Fibroblast of skin of right quadriceps (primary cell): ENCODE data around the gene GPR153.
A peak's percentile ranks its signal among the peaks of the same experiment; 100 is the strongest.
"Not testable (repeated sequence)": the region's sequence is repeated elsewhere in the genome, so short reads cannot be mapped to it uniquely, and the experiment has no call there.

Source experiments
- DNase-seq: peaks from one replicate; pipeline ENCODE4 v3.0.0-alpha.2; 2013

Gene GPR153

GRCh38 chr1:6222636-6223035 is 38.3 kb downstream of the GPR153 start:
- peak; percentile 50 for DNase-seq

DNA sequence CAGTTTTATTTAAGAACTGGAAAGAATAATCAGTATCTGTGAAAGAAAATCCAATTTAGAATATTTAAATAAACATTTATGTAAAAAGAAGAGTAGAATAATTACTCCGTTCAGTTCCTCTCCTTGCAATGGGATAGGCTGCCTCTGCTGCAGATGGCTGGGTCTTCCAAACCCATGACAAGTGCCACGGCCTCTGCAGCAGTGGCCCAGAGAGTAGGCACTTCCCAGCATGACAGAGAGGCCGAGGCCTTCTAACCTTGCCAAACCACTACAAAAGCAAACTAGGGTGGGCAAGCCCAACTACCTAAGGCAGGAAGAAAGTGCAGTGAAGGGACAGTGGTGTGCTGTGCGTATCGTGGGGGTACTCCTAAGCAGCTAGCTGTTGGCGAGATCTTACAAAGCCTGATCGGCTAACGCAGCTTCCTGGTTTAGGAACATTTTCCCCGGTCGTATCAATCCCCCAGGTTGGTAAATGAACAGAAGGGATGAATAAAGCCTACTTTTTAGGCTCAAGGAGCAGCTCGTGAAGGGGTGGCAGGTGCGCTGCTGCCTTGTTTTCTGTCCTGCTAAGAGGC is 39.6 kb downstream of the GPR153 start:
- no peak for DNase-seq

GRCh38 chr1:6220236-6220635 is 40.7 kb downstream of the GPR153 start:
- DNase-seq, result no peak

DNA sequence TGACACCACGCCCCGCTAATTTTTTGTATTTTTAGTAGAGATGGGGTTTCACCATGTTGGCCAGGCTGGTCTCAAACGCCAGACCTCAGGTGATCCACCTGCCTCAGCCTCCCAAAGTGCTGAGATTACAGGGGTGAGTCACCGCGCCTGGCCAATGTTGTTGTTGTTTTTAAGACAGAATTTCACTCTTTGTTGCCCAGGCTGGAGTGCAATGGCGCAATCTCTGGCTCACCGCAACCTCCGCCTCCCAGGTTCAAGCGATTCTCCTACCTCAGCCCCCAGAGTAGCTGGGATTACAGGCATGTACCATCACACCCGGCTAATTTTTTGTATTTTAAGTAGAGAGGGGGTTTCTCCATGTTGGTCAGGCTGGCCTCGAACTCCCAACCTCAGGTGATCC is 41.3 kb downstream of the GPR153 start:
- DNase-seq, result not testable (repeated sequence)

GRCh38 chr1:6218375-6219164 is 42.3 kb downstream of the GPR153 start:
- no peak for DNase-seq

- no peak for DNase-seq
Measured at GRCh38 chr1:6212193-6212959, 48.5 kb downstream of the GPR153 start.

DNA sequence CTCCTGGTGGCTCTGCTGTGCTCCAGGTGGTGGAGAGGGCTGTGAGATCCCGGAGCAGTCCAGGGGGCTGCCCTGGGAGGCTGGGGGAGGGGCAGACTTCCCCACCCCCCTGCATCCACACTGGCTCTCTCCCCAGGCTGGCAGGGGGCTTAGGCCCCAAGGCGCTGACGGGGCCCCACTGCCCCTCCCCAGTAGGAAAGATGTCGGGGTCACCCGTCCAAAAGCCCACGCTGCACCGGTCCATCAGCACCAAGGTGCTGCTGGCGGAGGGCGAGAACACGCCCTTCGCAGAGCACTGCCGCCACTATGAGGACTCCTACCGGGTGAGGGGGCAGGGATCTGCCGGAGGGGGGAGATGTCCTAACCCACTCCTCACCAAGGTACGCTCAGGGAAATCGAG is 49.2 kb downstream of the GPR153 start:
- no peak for DNase-seq

DNA sequence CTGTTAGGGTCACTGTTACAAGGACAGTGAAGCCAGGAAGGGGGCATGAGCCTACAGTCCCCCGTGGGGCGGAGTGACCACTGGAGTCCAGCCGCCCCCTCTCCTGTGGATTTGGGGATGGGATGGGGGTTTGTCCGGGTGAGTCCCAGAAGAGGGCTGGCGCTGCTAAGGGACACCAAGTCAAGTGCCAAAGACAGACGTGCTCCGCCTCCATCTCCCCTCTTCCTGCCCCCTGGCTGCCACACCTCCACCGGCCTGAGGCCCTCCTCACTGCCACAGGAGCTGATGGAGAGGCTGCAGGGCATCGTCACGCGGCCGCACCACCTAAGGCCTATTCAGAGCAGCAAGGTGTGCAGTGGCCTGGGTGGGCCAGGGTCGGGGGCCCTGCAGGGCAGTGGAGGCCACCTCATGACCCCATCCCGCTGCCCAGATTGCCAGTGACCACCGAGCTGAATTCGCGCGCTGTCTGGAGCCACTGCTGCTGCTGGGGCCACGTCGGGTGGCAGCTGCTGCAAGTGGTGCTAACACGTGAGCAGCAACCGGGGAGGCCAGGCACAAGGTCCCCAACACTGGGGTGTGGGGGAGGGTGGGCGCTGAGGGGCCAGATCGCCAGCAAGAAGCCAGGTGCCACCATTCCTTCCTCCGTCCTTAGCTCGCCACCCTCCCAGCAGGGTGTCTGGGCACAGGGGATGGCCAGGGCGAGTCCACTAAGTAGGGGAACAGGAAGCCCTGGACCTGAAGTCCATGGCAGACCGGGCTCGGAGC is 50.1 kb downstream of the GPR153 start:
- no peak for DNase-seq

DNA sequence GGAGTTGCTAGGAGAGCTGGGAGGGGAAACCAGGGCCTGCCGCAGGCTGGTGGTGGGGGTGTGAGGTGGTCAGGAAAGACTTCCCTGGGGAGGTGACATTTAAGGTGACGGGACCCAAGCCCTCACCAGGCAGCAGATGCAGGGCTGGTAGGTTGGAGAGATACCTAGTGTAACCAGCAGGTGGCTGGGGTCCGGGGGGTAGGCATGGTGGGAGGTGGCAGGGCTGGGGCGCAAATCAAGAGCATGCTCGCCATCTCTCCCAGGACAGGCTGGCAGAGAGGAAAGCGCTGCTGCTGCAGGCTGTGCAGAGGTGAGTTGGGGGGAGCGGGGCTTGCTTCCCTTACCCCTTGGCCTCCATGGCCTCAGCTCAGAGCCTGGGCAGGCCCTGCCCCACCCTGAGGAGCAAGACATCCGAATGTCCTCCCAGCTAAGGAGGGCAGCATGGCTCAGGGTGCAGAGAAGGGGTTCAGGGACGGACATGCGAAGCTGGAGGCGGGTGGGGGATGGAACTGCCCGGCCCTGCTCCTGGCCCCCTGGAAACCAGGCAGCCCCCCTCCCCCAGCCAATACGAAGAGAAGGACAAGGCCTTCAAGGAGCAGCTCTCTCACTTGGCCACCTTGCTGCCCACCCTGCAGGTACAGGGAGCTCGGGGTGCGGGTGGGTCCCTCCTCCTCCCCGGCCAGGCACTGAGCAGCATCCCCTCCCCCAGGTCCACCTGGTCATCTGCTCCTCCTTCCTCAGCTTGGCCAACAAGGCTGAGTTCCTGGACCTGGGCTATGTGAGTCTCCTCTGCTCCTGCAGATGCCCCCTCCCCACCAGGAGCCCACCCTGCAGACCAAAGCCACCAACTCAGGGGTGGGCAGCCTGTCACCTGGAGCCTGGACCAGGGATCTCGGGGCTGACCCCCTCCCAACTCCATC is 51.0 kb downstream of the GPR153 start:
- no peak for DNase-seq

DNA sequence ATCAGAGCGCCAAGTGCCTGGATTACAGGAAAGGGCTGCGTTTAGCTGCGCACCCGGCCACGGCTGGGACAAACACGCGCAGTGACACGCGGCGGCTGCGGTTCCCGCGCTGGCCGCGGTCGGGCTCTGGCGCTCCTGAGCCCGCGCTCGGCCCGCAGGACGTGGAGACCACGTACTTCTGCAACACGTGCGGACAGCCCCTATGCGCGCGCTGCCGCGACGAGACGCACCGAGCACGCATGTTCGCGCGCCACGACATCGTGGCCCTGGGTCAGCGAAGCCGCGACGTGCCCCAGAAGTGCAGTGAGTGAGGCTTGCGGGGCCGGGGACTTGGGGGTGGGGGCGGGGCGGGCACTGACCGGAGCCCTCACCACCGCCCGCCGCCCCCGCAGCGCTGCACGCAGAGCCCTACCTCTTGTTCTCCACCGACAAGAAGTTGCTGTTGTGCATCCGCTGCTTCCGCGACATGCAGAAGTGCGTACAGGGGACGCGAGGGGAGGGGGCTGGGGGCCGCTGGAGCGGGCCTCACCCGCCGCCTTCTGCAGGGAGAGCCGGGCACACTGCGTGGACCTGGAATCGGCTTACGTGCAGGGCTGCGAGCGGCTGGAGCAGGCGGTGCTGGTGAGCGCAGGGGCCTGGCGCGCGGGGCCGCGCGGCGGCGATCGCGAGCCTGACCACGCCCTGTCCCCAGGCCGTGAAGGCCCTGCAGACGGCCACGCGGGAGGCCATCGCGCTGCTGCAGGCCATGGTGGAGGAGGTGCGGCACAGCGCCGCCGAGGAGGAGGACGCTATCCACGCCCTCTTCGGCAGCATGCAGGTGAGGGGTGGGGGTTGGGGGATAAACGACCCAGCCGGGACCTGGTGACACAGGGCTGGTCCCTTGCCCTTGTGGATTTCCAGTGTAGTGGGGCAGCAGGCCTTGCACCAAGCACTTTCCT is 51.9 kb downstream of the GPR153 start:
- DNase-seq, result peak; percentile 48

DNA sequence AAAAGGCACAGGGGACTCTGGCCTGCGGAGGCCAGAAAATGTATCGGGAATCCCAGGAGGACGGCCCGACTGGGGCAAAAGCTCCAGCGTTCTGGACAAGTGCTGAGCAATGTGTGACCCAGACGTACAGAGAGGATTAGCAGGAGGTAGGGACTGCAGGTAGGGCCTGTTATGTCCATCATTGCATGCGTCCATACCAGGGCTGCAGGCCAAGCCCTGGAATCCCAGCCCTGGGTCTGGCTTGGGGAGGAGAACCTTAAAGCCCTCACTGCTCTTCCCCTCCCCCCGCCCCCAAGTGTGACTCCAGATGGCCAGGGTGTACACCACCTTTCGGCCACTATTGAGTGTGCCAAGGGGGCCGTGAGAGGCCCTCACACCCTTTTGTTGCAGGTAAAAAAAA is 53.0 kb downstream of the GPR153 start:
- no peak for DNase-seq

GRCh38 chr1:6207075-6207885 is 53.6 kb downstream of the GPR153 start:
- DNase-seq, result no peak

GRCh38 chr1:6206520-6206855 is 54.4 kb downstream of the GPR153 start:
- DNase-seq, result no peak

- peak; percentile 66 for DNase-seq
Measured at GRCh38 chr1:6205849-6206519, 54.9 kb downstream of the GPR153 start, which contains the start of gene RNF207. RNF207 (plus strand) TSS chr1:6206119; CDS start chr1:6206536, 417 bp downstream.

- no peak for DNase-seq
Measured at GRCh38 chr1:6202256-6202655, 58.6 kb downstream of the GPR153 start.

DNA sequence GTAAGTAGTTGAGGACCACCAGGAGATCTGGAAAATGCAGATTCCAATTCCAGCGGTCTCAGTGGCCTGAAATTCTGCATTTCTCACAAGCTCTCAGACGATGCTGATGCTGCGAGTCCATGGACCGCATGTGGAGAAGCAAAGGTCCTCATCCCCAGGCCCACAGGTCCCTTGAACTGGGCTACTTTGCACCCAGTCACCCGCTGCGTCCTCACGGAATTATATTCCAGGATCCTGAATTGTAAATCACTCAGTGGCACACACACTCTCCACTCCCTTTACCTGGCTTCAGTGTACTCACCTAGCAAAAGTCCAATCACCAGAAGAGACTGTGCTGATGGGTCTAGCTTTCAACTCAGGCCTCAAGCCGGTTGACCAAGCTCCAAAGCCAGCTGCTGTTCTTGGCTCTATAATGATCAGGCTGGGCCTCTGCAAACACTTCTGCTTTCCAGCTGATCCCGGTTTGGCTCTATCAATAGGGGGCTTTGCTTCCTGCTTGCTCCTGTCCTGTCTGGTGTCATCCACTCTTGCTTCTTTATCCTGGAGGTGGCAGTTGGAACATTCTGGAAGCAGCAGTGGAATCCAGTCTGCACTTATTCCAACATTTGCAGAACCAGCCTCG is 60.6 kb downstream of the GPR153 start:
- no peak for DNase-seq

- DNase-seq, result peak; percentile 100
Measured at GRCh38 chr1:6199298-6200187, 61.4 kb downstream of the GPR153 start, which contains the start of gene RPL22. RPL22 (minus strand) TSS chr1:6199595; CDS start chr1:6199573, 22 bp downstream.
